ENCODE results near the gene CNKSR2.

The CNKSR2 gene

GRCh38 chrX:21412883-21413282, 38.7 kb downstream of the CNKSR2 start:
- in situ Hi-C loops (cut with MboI; ENCODE audit: low pct_unique_long_range_greater_than_20kb, low sequenced_read_pairs, unreplicated experiment) = no loop called here
- no peak for TF ChIP-seq CTCF (IDR thresholded peaks at IDR 0.05; ENCODE audit: extremely low read depth, insufficient read depth, missing control alignments)
- DNase-seq (ENCODE audit: low spot score) = no peak

- no peak for DNase-seq (ENCODE audit: low spot score)
- no peak for TF ChIP-seq CTCF (IDR thresholded peaks at IDR 0.05; ENCODE audit: extremely low read depth, insufficient read depth, missing control alignments)
- in situ Hi-C loops (cut with MboI; ENCODE audit: low pct_unique_long_range_greater_than_20kb, low sequenced_read_pairs, unreplicated experiment) = no loop called here
Measured at GRCh38 chrX:21427086-21427485, 52.9 kb downstream of the CNKSR2 start.

GRCh38 chrX:21437036-21437435, 62.8 kb downstream of the CNKSR2 start:
- in situ Hi-C loops (cut with MboI; ENCODE audit: low pct_unique_long_range_greater_than_20kb, low sequenced_read_pairs, unreplicated experiment) = no loop called here
- no peak for DNase-seq (ENCODE audit: low spot score)
- no peak for TF ChIP-seq CTCF (IDR thresholded peaks at IDR 0.05; ENCODE audit: extremely low read depth, insufficient read depth, missing control alignments)

DNA sequence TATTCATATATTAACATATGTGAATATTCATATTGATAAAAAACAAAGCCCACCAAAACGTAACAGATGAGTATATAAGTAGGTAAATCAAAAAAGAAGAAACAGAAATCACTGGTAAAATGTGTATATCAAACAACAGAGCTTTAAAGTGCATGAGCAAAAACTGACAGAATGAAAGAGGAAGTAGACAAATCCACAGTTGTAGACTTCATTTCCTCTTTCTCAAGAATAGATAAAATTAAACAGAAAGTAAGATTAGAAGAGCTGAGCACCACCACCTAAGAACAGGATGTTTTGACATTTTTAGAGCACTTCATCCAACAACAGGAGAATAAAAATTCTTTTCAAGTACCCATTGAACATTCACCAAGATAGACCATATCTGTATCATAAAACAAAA, 64.6 kb downstream of the CNKSR2 start:
- no peak for TF ChIP-seq CTCF (IDR thresholded peaks at IDR 0.05; ENCODE audit: extremely low read depth, insufficient read depth, missing control alignments)
- in situ Hi-C loops (cut with MboI; ENCODE audit: low pct_unique_long_range_greater_than_20kb, low sequenced_read_pairs, unreplicated experiment) = no loop called here

DNA sequence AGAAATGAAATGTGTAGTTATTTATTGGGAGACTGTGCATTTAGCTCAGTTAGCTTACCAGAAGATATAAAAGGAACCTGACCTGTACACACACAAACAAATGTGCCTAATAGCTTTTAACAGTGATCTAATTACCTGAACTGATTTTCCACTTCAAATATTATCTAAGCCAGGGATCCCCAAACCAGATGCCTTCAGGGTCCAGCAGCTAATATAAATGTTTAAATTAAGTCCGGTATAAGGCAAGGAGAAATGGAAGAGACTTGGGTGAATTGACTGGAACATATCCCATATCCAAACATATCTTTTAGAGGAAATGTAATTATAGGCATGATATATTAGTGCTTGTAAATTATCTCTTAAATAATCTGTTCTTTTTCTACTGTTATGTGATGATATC, 66.7 kb downstream of the CNKSR2 start:
- no peak for TF ChIP-seq CTCF (IDR thresholded peaks at IDR 0.05; ENCODE audit: extremely low read depth, insufficient read depth, missing control alignments)
- in situ Hi-C loops (cut with MboI; ENCODE audit: low pct_unique_long_range_greater_than_20kb, low sequenced_read_pairs, unreplicated experiment) = no loop called here
- DNase-seq (ENCODE audit: low spot score) = no peak

More for the DNA sequence above, 64.6 kb downstream of the CNKSR2 start:
- DNase-seq (ENCODE audit: low spot score) = peak; percentile 2

- DNase-seq (ENCODE audit: low spot score) = no peak
- TF ChIP-seq CTCF (IDR thresholded peaks at IDR 0.05; ENCODE audit: extremely low read depth, insufficient read depth, missing control alignments) = no peak
- in situ Hi-C loops (cut with MboI; ENCODE audit: low pct_unique_long_range_greater_than_20kb, low sequenced_read_pairs, unreplicated experiment) = no loop called here
Measured at GRCh38 chrX:21457718-21458117, 83.5 kb downstream of the CNKSR2 start.

- no peak for DNase-seq (ENCODE audit: low spot score)
- in situ Hi-C loops (cut with MboI; ENCODE audit: low pct_unique_long_range_greater_than_20kb, low sequenced_read_pairs, unreplicated experiment) = no loop called here
- no peak for TF ChIP-seq CTCF (IDR thresholded peaks at IDR 0.05; ENCODE audit: extremely low read depth, insufficient read depth, missing control alignments)
Measured at GRCh38 chrX:21469071-21469470, 94.9 kb downstream of the CNKSR2 start.
